Peyer's patch (tissue), 4 donors: ENCODE measurements around the gene MPZL3. TPM values are rescaled to one million over a fixed set of nuclear protein-coding genes. Genes with fewer than 3 reads are reported as not detected.

ENCODE experiments used
- DNase-seq, 3 donors: peaks; one replicate each; pipeline ENCODE4 v3.0.0-alpha.2; 2017 to 2019
- H3K27ac ChIP-seq, 4 donors: fragments of 200-600 bp; sonication (generic); one replicate each; pipeline ENCODE4 v1.5.1; 2016 to 2019
- H3K27me3 ChIP-seq, 2 donors: fragments of 200-600 bp; sonication (generic); one replicate each; pipeline ENCODE4 v1.5.1; 2019
- H3K36me3 ChIP-seq, 3 donors: fragments of 200-600 bp; sonication (generic); one replicate each; pipeline ENCODE4 v1.5.1; 2016 to 2019
- H3K4me1 ChIP-seq, 4 donors: fragments of 200-600 bp; sonication (generic); one replicate each; pipeline ENCODE4 v1.5.1; 2016 to 2019
- H3K4me3 ChIP-seq, 4 donors: fragments of 200-600 bp; sonication (generic); 1 replicate in 3 of 4; 2 replicates in 1 of 4; pipeline ENCODE4 v1.5.1; 2016 to 2019; ENCODE audit warnings: mild to moderate bottlenecking in 1 of 4
- H3K9me3 ChIP-seq, 4 donors: fragments of 200-600 bp; sonication (generic); one replicate each; pipeline ENCODE4 v1.5.1; 2016 to 2019; ENCODE audit warnings: mild to moderate bottlenecking in 1 of 4
- POLR2A ChIP-seq, 2 donors: fragments of 450-650 bp; IDR thresholded peaks; one replicate each; pipeline ENCODE4 v1.5.1; 2017; ENCODE audit warnings: antibody characterized with exemption in 2 of 2, mild to moderate bottlenecking in 2 of 2, moderate library complexity in 2 of 2
- total RNA-seq, 4 donors: library from RNA; depleted of rRNA; stranded (reverse); fragments of >200 nt; gene quantifications; one replicate each; pipeline ENCODE4 v1.1.0, GENCODE V29; 2016
- TF ChIP-seq, protein P1 (sequence below), 6 experiments: fragments of 450-650 bp in 4 of 6; fragments of 200-600 bp in 2 of 6; sonication (generic) in 1 of 6; IDR thresholded peaks; one replicate each; pipeline ENCODE4 v1.5.1; 2017 to 2019; ENCODE audit warnings: antibody characterized with exemption in 6 of 6, mild to moderate bottlenecking in 3 of 6, moderate library complexity in 1 of 6

The MPZL3 gene
- total RNA-seq, 4 donors from 2014 or later, result 0.83 to 15.4 (median 7.8) TPM

DNA sequence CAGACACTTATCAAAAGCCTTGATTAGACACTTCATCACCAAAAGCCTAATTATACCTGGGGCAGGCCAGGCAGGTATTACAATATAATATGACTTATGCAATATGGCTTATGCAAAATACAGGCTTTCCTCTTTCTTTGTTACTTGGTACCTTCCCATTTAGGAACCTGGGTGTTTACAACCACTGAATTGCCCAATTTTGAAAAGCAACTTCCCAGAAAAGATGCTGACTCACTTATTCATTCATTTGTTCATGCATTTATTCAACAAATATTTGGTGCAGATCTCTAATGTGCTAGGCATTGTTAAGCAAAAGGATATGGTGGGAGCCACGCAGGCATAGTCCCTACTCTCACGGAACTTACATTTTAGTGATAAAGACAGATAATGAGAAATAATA lies 13.7 kb downstream of the MPZL3 start:
- Histone ChIP-seq H3K9me3 (no peaks in the 10 kb centered on the region), H3K4me3 (no peak overlapping the region), H3K27me3 (no peaks in the 10 kb centered on the region), H3K4me1 (peaks cover 0 to 19% (median 3%) of the 10 kb centered on the region in 4 donors), H3K27ac (peak overlapping the region in 1 of 4 donors; percentile 14), H3K36me3 (peaks cover 0 to 3% (median 0%) of the 10 kb centered on the region in 3 donors)
- no peak for TF ChIP-seq POLR2A (IDR thresholded peaks at IDR 0.05)
- TF ChIP-seq, protein P1, sequence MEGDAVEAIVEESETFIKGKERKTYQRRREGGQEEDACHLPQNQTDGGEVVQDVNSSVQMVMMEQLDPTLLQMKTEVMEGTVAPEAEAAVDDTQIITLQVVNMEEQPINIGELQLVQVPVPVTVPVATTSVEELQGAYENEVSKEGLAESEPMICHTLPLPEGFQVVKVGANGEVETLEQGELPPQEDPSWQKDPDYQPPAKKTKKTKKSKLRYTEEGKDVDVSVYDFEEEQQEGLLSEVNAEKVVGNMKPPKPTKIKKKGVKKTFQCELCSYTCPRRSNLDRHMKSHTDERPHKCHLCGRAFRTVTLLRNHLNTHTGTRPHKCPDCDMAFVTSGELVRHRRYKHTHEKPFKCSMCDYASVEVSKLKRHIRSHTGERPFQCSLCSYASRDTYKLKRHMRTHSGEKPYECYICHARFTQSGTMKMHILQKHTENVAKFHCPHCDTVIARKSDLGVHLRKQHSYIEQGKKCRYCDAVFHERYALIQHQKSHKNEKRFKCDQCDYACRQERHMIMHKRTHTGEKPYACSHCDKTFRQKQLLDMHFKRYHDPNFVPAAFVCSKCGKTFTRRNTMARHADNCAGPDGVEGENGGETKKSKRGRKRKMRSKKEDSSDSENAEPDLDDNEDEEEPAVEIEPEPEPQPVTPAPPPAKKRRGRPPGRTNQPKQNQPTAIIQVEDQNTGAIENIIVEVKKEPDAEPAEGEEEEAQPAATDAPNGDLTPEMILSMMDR (IDR thresholded peaks at IDR 0.05), result no peak
- DNase-seq, result no peak

DNA sequence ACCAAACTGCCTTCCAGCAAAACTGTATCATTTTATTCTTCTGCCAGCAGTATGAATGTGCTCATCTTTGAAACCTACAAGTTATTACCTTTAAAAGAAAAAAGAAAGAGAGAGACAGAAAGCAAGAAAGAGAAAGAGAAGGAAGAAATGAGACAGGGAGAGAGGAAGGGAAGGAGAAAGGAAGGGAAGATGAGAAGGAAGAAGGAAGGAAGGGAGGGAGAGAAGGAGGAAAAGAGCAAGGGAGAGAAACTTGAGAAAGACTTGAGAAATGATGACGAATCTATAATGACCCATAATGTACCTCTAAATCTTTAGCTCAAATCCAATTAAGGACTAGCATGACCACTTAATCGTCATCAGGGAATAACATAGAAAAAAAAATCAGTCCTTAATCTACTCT lies 16.0 kb downstream of the MPZL3 start:
- Histone ChIP-seq H3K27ac (no peak overlapping the region), H3K27me3 (no peaks in the 10 kb centered on the region), H3K9me3 (no peaks in the 10 kb centered on the region), H3K4me1 (peaks cover 0 to 8% (median 2%) of the 10 kb centered on the region in 4 donors), H3K4me3 (no peak overlapping the region), H3K36me3 (peaks cover 0 to 15% (median 0%) of the 10 kb centered on the region in 3 donors)
- DNase-seq, result no peak
- no peak for TF ChIP-seq POLR2A (IDR thresholded peaks at IDR 0.05)
- TF ChIP-seq, protein P1 (IDR thresholded peaks at IDR 0.05), result no peak

DNA sequence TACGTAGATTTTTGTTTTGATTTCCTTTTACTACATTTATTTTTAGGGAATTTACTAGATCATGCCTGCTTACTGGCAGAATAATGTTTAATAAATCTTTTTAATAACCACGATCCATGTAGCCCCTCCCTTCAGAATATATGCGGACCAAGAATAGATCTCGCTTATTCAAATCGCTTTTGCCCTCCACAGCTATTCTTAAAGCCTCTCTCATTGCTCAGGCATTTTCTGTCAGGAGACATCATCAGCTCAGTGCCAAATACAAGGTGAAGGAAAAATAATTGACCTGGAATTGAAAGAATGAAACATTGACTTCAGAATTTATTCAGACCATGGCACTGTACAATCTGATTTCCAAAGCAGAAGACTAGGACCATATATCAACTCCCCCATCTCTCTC lies 17.3 kb downstream of the MPZL3 start:
- Histone ChIP-seq H3K4me3 (no peak overlapping the region), H3K9me3 (no peaks in the 10 kb centered on the region), H3K36me3 (peaks cover 0 to 15% (median 0%) of the 10 kb centered on the region in 3 donors), H3K27ac (no peak overlapping the region), H3K27me3 (no peaks in the 10 kb centered on the region), H3K4me1 (peaks cover 0 to 4% (median 0%) of the 10 kb centered on the region in 4 donors)
- TF ChIP-seq POLR2A (IDR thresholded peaks at IDR 0.05), result no peak
- TF ChIP-seq, protein P1 (IDR thresholded peaks at IDR 0.05), result no peak
- no peak for DNase-seq

DNA sequence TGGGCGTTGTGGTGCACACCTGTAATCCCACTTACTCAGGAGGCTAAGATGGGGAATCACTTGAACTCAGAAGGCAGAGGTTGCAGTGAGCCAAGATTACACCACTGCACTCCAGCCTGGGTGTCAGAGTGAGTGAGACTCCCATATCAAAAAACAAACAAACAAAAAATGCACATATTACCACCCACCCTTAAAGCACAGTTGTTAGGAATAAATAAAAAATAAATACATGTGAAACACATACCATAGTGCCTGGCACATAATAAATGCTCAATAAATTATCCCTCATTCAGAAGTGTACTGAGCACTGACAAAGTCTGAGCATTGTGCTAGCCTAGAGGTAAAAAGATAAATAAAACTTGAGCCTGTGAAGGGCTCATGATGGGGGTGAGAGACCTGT lies 18.3 kb downstream of the MPZL3 start:
- H3K27ac ChIP-seq, result no peak overlapping the region
- H3K4me1 ChIP-seq, result peaks cover 0 to 7% (median 0%) of the 10 kb centered on the region in 4 donors
- peaks cover 0 to 15% (median 0%) of the 10 kb centered on the region in 3 donors for H3K36me3 ChIP-seq
- H3K9me3 ChIP-seq, result no peaks in the 10 kb centered on the region
- no peak overlapping the region for H3K4me3 ChIP-seq
- H3K27me3 ChIP-seq, result no peaks in the 10 kb centered on the region
- no peak for DNase-seq
- TF ChIP-seq, protein P1 (IDR thresholded peaks at IDR 0.05), result no peak
- no peak for TF ChIP-seq POLR2A (IDR thresholded peaks at IDR 0.05)

DNA sequence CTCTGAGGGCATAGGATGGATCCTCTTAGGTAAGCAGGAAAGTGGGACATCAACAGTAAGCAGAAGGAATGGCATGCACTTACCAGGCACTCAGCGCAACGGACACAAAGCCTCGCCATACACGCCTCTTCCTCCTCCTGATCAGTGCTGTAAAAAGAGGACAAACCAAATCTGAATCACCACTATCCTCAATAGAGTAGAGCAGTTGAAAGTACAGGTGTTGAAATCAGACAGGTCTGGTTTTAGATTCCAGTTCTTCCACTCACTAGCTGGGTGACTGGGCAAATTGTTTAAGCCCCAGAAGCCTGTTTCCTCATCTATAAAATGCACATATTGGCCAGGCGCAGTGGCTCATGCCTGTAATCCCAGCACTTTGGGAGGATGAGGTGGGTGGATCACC lies 18.8 kb downstream of the MPZL3 start:
- TF ChIP-seq POLR2A (IDR thresholded peaks at IDR 0.05), result no peak
- TF ChIP-seq, protein P1 (IDR thresholded peaks at IDR 0.05), result no peak
- H3K4me3 ChIP-seq, result no peak overlapping the region

DNA sequence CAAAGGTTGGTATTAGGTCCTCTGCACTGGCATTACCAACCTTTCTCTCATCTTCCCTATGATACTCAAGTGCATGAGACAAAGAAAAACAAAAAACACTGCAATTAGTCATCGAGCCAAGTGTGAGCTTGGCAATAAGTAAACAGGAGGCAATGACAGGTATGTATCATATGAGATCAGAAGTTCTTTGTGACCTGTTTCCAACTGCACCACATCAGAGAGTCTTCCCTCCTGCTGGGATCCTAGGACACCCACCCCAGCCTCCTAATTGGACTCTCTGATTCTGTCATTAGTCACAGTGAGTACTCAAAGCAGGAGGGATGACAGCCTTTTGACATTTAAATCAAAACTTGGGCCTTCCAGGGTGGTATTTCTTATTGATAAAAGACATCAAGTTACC lies 19.5 kb downstream of the MPZL3 start:
- Histone ChIP-seq H3K36me3 (peaks cover 0 to 15% (median 0%) of the 10 kb centered on the region in 3 donors), H3K9me3 (no peaks in the 10 kb centered on the region), H3K27me3 (no peaks in the 10 kb centered on the region), H3K27ac (no peak overlapping the region), H3K4me3 (no peak overlapping the region), H3K4me1 (peaks cover 0 to 7% (median 0%) of the 10 kb centered on the region in 4 donors)
- no peak for DNase-seq
- TF ChIP-seq POLR2A (IDR thresholded peaks at IDR 0.05), result no peak
- TF ChIP-seq, protein P1 (IDR thresholded peaks at IDR 0.05), result no peak

More for the DNA sequence above, 18.8 kb downstream of the MPZL3 start:
- peaks cover 0 to 7% (median 0%) of the 10 kb centered on the region in 4 donors for H3K4me1 ChIP-seq
- peaks cover 0 to 15% (median 0%) of the 10 kb centered on the region in 3 donors for H3K36me3 ChIP-seq
- H3K27me3 ChIP-seq, result no peaks in the 10 kb centered on the region
- H3K27ac ChIP-seq, result no peak overlapping the region
- DNase-seq, result no peak
- no peaks in the 10 kb centered on the region for H3K9me3 ChIP-seq
